ENCODE data around the gene TMEM9.

Gene TMEM9

DNA sequence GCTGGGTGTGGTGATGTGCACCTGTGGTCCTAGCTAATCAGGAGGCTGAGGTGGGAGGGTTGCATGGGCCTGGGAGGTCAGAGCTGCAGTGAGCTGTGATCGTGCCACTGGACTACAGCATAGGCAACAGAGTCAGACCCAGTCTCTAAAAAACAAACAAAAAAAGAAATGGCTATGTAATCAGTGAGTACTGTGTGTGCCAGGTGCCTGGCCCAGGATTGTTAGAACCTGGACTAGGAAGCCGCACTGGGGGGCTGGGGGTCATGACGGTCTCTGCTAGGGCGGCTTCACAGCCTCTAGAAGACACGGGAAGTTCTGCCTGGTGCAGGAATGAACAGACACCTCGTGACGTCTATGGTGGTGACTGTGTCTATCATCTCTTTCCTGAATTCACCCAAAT lies 8.5 kb downstream of the TMEM9 start:
- no peak for DNase-seq (ENCODE audit: low read depth in 2 of 2)

DNA sequence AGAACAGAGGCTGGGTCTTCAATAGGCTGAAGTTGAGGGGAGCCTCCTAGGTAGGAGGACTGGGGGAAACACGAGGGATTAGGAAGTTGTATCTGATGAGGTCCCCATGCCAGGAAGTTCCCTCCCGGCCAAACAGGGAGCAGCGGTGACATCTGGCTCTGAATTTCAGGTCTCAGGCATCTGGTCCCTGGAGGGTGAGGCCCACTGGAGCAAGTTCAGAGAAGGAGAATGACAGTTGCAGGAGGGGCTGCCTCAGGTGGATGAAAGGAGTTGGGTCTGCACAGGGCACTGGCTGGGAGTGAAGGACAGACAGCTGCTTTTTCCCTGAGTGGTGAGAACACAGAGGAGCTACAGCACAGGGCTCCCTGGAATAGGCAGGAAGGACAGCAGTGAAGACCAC lies 9.1 kb downstream of the TMEM9 start:
- no peak for DNase-seq (ENCODE audit: low read depth in 2 of 2)

DNA sequence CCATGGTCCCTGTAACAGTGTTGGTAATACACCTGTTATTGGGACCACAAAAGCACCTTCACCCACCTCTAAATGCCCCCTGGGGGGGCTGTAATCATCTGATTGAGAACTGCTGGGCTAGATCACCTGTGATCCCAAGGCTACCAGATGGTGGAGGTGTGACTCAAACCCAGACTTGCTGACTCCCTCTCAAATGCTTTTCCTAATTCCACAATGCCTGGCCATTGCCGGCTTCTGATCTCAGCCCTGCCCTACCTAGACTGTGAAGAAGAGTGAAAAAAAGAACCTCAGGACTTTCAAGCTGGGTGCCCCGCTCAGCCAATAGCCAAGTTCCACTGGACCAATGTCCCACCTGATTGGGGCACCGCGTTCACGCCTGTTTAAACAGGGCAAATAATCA lies 9.6 kb downstream of the TMEM9 start:
- no peak for DNase-seq (ENCODE audit: low read depth in 2 of 2)

DNA sequence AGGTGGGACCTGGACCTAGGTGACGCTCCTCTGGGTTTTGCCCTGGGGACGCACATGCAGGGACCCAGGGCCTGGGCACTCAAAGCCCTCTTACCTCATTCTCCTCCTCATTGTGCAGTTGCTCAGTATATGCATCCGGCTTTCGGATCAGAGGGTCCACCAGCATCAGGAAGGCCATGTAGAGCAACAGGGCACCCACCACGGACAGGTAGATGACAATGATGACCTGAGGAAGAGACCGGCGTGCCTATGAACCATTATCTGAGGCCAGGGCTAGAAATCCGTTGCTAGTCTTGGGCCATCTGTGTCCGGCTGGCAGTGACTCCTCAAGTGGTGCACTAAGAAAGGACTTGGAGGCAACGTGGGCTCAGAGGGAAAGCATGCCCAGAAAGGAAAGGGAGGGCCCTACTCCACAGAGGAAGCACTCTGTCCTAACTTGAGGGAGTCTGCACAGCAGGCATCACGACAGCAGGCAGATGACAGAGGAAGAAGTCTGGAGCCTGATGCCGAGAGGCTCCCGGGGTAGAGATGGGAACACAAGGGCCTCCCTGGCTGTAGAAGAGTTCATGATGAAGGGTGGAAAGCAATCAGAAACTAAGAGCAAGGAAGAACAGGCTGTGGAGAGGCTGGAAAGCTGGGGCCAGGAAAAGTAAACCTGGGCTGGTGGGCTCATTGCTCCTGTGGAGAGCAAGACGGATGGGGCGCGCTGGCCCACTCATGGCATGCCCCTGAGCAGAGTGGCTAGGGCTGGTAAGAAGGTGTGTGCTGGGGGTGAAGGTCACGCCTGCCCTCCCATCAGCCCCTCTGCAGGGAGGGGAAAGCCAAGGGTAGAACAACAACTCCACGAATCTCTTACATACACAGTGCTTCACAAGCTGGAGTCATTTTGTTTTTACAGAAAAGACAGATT lies 10.3 kb downstream of the TMEM9 start:
- DNase-seq (ENCODE audit: low read depth in 2 of 2), result no peak

DNA sequence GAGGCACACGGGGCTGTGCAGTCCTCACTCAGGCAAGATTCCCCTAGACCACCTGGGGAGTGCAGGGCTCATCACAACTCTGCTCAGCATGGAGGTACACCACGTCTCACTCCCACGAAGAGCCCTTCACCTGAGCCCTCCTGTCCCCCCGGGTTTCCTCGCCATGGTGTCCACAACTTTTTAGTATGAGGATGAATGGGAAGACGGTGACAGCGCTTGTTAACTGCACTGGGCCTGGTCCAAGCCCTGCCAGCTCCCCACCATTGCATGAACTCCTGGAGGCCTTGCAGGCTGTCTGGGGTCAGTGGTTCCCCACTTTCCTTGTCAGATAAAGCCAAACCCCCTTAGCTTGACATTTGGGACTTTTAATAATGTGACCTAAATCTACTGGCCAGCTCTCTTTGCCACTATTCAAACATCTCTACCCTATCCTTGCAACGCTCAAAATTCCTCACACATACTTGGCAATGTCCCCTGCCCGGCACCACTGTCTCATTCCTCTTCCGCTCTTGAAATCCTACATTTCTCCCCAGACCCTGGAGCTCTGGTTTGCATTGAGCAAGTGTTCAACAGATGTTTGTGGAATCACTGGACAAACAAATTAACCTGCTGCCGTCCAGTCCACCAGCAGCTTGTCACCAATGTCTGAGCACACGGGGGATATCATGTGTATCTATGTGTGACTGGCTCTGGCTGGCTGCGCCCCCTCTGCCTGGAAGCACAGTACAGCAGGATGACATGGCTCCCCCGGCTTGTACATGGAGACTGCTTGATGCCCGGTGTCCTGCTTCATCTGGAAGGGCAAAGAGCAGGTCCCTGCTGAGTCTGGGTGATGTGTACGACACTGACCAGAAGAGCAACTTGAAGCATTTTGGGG lies 11.2 kb downstream of the TMEM9 start:
- no peak for DNase-seq (ENCODE audit: low read depth in 2 of 2)

DNA sequence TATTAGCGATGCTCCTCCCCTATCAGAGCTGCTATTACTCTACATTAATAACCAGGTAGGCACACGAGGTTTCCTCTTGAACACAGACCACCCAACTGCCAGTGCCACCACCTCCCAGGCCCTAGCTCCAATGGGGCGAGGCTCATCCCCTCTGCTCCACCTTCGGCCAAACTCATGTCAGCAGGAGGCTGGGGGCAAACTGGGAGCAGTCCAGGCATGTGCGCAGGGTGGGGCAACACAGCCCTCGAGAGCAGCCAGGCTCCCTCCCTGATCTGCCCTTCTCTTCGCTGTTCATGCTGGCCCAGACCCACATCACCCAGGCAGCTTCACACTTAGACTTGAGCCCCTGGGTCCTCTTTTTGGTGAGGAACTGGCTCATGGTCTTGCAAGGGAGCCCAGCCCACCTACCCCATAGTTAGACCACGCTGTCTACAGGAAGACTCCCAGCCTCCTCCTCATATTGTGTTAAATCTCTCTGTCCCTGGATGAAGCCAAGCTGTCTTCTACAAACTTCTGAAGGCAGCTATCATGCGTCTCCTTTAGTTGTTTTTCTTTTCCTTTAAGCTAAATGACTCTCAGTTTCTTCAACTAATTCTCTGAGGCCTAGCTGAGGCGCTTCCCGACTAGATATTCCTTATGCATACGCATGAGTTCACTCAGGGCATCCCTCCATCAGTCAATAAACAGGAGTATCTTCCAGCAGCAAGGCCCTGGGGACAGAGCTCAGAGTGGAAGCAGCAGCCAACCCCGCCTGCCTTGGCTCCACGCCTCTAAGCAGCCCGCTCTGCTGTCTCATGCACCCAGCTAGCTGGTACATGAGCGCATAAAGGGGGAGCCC lies 12.0 kb downstream of the TMEM9 start:
- DNase-seq (ENCODE audit: low read depth in 2 of 2), result no peak

DNA sequence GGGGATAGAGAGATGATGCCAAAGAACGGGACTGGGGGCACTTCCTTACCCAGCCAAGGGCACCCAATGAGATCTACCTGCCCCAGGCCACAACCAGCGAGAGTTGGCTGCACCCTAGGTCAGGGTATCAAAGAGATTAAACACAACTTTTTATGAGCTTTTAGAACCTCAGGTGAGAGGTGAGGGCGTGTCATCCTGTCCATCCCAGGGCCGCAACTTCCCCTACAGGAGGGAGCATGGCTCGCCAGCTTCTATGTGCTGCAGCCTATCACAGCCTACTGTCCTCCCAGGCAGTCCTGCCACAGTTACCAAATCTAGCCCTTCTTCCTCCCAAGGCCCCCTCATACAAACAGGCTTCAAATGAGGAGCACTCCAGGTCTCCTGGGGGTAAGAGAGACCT lies 12.9 kb downstream of the TMEM9 start:
- no peak for DNase-seq (ENCODE audit: low read depth in 2 of 2)

DNA sequence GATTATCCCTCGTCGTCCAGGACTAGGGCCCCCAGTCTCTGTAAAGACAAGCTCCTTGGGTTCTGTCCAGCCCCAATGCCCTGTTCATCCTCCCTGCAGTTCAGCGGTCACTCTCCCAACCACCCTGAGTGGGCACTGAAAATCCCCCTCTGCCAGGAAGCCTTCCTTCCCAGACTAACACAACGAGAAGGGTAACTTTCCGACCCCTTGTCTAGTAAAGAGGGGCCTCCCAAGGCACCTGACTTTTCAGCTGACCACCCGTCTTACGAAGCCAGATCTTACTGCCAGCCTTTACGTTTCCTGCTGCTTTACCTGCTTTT lies 13.4 kb downstream of the TMEM9 start:
- DNase-seq (ENCODE audit: low read depth in 2 of 2), result no peak

DNA sequence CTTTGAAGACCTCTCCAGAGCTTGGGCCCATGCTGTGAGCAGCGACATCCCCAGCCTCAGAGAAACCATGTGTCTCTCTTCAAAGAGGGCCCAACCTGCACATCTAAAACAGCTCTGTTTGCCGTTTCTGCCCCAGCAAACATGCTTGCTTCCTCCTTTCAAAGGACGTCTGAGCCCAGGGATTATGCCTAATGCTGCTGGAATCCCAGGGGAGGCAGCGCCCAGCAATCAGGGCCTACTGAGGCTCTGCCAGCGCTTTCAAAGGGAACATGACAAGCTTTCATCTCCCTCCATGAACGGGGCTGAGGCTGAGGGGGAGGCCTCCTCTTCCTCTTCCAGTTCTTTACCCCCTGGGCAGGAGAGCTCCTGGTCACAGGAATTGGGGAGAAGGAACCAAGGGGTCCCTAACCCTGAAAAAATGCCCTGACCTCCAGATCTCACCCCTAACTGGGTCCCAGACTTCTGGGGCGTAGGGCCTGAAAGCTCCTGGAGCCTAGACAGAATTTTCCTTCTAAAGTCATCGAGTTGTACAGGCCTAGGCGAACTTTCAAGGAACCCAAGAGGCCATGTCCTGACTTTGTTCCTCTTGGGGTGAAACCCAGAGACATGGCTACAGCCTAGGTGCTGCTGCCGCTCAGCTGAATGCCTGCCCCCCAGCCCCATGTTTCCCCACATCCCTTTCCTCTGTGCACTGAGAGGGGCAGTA lies 13.9 kb downstream of the TMEM9 start:
- DNase-seq (ENCODE audit: low read depth in 2 of 2), result no peak

DNA sequence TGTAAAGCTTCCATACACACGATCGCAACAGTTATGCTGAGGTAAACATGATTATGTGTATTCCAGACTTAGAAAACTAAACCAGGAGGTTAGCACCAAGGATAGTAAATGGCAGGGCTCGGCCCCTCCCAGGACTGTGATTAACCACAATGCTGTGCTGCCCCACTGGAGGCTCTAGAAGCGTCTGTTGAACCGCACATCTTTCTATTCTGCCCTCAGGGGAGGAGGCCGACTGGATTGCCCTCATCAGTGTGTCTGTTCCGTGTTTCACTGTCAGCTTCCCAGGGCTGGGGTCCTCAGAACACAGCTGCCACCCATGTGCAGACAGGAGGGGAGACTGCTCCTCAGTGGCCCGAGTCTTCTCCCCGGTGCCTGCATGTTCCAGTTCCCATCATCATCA lies 14.5 kb downstream of the TMEM9 start:
- no peak for DNase-seq (ENCODE audit: low read depth in 2 of 2)

DNA sequence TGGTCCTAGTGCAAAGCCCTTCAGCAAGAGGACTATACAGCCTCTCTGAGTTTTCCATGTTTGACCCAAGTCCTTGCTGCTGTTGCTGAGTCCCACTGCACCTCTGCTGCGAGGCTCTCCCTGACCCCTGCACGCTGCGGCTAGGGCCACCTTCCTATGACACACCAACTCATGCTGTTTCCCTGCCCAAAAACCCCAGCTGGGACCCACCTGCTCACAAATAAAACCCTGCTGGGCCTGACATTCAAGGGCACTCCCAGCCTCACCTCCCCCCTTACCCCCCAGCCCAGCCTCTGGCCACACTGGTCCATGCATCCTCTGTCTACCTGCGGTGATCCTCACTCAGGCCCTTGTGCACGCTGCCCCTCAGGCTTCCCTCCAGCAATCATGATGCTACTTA lies 15.0 kb downstream of the TMEM9 start:
- no peak for DNase-seq (ENCODE audit: low read depth in 2 of 2)

DNA sequence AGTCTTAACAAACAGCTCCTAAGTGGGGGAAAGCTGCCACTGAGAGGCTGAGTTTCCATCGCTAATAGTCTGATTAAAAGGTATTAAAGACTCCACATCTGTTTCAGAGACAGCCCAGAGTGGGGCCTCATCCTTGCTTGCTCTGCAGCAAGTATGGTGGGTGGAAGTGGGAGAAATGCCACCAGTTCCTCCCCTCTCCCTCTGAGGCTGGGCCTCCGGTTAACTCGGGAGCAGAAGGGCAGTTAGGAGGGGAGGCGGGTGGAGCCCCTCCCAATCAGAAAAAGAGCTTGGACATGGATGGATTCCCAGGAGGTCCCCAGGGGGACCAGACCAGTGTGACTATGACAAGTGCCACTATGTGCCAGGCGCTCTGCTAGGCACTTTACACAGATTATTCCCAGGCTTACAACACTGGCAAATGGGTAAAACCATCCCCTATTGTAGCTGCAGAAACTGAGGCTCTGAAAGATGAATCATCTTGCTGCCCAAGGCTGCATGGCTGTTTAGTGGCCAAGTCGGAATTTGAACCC lies 15.9 kb downstream of the TMEM9 start:
- no peak for DNase-seq (ENCODE audit: low read depth in 2 of 2)

DNA sequence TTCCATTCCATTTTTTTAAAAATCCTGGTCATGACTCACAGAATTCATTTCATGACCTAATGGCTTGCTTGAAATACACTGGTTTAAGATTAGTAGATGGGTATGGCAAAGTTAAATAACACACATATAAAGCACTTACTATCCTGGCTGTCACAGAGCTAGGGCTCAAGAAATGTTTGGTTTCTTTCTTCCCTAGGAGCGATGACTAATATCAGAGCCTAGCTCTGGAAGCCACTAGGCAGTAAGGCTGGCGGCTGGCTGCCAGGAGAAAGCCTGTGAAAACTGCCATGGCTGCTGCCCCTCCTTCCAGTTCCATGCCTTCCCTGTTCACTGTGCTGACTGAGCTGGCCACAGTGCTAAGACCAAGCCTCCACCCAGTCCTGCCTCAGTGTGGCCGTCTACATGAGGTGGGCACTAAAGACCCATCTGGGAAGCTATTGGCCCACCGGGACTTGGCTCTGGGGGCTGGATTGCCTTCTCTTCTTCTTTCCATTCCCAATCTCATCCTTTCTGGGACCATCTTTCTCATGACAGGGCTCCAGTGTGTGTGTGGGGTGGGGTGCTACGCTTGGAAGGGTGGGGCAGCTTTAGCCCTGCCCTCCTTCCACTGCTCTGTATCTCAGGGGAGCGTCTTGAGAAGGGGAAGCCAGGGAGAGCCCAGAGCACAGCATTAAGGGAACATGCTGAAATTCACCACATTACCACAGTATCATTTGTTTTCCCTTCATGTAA lies 16.5 kb downstream of the TMEM9 start:
- DNase-seq (ENCODE audit: low read depth in 2 of 2), result peak; percentile 61 to 70

DNA sequence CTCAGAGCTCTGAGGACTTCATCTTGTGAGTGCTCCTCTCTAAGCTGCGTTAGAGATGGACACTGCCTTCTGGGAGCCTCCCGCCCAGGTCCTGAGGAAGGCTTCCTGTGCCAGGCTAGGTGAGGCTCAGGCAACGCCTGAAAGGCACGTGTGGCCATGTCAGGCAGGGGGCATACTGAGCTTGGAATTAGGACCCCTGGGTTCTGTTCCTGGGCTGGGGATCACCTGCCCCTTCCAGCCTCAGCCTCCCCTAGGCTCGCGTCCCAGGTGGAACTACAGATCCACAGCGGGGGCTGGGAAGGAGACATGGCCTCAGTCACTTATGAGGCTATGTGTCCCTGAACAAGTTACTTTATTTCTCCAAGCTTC lies 17.3 kb downstream of the TMEM9 start:
- no peak for DNase-seq (ENCODE audit: low read depth in 2 of 2)

DNA sequence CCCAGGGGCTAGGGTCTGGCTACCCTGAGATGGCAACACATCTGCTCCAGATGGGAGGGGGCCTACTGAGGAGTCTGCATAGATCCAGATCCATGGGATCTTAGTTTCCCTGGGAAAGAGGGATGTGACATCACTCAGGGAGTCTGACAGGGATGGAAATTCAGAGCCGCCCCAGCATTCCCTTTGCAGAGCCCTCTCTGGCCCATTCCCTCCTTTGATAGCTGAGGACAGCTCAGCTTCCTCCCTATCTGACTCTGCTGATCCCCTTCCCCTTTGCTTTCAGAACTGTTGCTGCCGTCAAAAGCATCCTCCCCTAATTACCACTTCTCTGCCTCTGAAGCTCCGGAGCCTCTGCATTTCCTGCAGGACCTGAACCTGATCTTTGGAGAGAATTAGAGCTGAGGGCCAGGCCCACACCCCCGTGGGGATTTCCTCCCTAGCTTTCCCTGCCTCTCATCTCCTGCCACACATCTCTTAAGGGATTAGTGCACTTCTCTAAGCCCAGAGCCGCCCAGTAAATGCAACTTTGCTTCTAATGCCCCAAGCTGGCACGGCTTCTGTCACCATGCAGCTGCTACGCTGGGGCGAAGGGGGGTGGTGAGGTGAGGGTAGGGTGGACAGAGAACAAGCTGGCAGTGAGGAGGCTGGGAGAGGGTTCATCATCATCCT lies 17.8 kb downstream of the TMEM9 start:
- no peak for DNase-seq (ENCODE audit: low read depth in 2 of 2)

DNA sequence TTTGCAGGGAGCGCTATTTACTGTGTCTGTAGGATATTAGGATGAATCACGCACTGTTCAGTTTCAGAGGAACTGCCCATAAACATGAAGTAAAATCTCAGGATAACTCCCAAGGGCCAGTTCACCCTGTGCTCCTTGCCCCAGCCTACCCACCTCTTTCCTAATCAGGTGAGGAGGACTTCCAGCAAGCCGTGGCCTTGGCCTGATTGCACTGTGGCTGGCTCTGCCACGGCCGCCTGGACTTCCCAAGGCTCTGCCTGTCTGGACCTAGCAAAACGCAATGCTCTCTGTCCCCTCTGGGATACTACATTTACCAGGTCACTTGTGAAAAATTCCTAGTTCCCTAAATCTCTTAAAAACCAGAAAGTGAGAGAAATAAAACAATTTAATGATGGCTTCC lies 19.9 kb downstream of the TMEM9 start:
- DNase-seq (ENCODE audit: low read depth in 2 of 2), result no peak

DNA sequence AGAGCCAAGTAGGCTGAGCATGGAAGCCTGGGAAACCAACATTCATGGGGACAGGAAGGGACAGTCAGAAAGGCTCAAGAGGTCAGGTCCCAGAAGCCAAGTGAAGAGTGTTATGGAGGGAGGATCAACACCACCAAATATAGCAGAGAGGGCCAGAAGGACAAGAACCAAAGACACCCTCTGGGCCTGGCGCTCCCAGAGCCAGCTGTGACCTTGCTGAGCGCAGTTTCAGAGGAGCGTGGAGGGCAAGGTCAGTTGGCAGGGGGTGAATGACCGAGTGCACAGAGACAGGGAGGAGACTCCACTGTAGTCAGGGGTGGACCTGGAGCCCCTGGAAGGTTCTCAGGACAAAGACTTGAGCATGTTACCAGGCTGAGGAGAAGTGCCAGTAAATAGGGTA lies 22.9 kb downstream of the TMEM9 start:
- DNase-seq (ENCODE audit: low read depth in 2 of 2), result no peak

DNA sequence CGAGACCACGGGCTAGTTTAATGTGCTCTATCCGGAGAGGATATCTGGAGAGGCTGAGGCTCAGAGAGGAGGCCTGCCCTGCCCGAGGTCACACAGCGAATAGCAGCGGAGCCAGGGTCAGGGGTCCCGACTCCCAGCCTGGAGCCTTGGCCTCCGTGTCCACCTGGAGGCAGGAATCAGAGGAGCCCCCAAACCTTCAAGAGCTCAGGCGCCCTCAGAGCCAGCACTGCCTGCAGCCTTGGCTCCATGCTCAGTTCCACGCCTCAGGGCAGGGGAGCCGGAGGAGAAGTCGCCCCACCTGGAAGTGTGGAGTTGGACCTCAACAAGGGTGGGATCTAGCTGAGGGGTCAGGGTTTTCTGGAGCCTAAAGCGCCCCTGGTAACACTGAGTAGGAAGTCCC lies 25.3 kb downstream of the TMEM9 start:
- no peak for DNase-seq (ENCODE audit: low read depth in 2 of 2)

DNA sequence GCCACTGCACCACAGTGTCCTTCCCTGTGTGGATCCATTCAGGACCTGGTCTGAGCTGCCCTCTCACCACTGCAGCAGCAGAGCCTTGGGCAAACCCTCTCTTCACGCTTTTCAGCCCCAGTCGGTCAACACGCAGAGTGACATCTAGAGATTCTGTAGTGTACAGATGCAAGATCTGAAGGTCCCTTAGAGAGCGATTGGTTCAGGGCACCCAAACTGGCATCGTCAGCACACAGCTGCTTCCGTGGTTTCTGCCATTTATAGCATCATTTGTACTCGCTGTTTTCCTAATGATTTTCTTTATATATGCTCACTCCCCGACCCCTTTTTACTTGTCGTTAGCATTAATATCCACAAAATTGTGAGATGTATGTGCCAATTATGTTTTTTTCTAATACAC lies 25.8 kb downstream of the TMEM9 start:
- DNase-seq (ENCODE audit: low read depth in 2 of 2), result no peak
